Natural killer cell (primary cell): ENCODE data around the gene BFSP1. TPM values are rescaled to one million over a fixed set of nuclear protein-coding genes. Genes with fewer than 3 reads are reported as not detected.

Experiments
- ATAC-seq, 3 donors: fragments of 150-1000 bp in 2 of 3; fragments of 200-7000 bp in 1 of 3; cut with Tn5 transposase; 1 replicate in 1 of 3; 2 replicates in 2 of 3; pipeline ENCODE4 v1.10.0; 2021; ENCODE audit warnings: mild to moderate bottlenecking in 2 of 3, moderate library complexity in 2 of 3
- DNase-seq, 2 donors: peaks; one replicate each; pipeline versions ENCODE4 v3.0.0 to v3.0.0-alpha.2; 2013 to 2021; ENCODE audit warnings: mixed read lengths in 1 of 2
- H3K27ac ChIP-seq: one replicate; pipeline ENCODE4 v1.5.1; 2013; ENCODE audit warnings: mild to moderate bottlenecking, low read length
- H3K27me3 ChIP-seq: one replicate; pipeline ENCODE4 v1.6.1; 2013; ENCODE audit warnings: low read length; ENCODE audit not compliant: control insufficient read depth, insufficient read depth
- H3K36me3 ChIP-seq: one replicate; pipeline ENCODE4 v1.6.1; 2013; ENCODE audit warnings: low read length; ENCODE audit not compliant: control insufficient read depth, insufficient read depth
- H3K4me1 ChIP-seq: one replicate; pipeline ENCODE4 v1.6.1; 2013; ENCODE audit warnings: low read length; ENCODE audit not compliant: control insufficient read depth, insufficient read depth
- H3K4me3 ChIP-seq: one replicate; pipeline ENCODE4 v1.5.1; 2013; ENCODE audit warnings: low read length
- H3K9me3 ChIP-seq: one replicate; pipeline ENCODE4 v1.6.1; 2013; ENCODE audit warnings: low read length; ENCODE audit not compliant: control insufficient read depth, insufficient read depth
- H3K27ac Mint-ChIP-seq, 2 donors: one replicate each; pipeline ENCODE4 v1.8.0; 2022; ENCODE audit warnings: mild to moderate bottlenecking in 2 of 2, mixed read lengths in 2 of 2, moderate library complexity in 1 of 2
- H3K27me3 Mint-ChIP-seq, 2 donors: one replicate each; pipeline ENCODE4 v1.8.0; 2022; ENCODE audit warnings: low read depth in 2 of 2, mixed read lengths in 2 of 2
- H3K36me3 Mint-ChIP-seq: one replicate; pipeline ENCODE4 v1.8.0; 2022; ENCODE audit warnings: mixed read lengths
- H3K4me1 Mint-ChIP-seq, 2 donors: one replicate each; pipeline ENCODE4 v1.8.0; 2022; ENCODE audit warnings: mixed read lengths in 2 of 2
- H3K4me3 Mint-ChIP-seq: one replicate; pipeline ENCODE4 v1.8.0; 2022; ENCODE audit warnings: mild to moderate bottlenecking, moderate library complexity, mixed read lengths
- H3K9me3 Mint-ChIP-seq, 2 donors: one replicate each; pipeline ENCODE4 v1.8.0; 2022; ENCODE audit warnings: mixed read lengths in 2 of 2
- WGBS: methylation state at CpG from one replicate; pipeline ENCODE4 v1.1.7; 2013; ENCODE audit warnings: missing lambda C conversion rate; ENCODE audit not compliant: insufficient coverage; 5-methylcytosine and 5-hydroxymethylcytosine counted together
- intact Hi-C: fragments of 100-400 bp; cut with micrococcal nuclease; formaldehyde crosslinking; loops from one replicate; pipeline ENCODE4 v1.14.2; 2022
- total RNA-seq, 4 donors: library from RNA; stranded (reverse); fragments of 120-200 nt in 1 of 4; gene quantifications; one replicate each; pipeline versions ENCODE4 v1.2.3 to v1.2.4, GENCODE V29; 2013 to 2022
- TF ChIP-seq, protein P1 (sequence below): fragments of 200-600 bp; IDR thresholded peaks from one replicate; pipeline ENCODE4 v1.8.0; 2022; ENCODE audit warnings: antibody characterized with exemption

The BFSP1 gene
- total RNA-seq, 3 donors from 2014 or later (not counting 1 experiment from before 2014, with no cell fraction given) = 2.7 to 7.3 (median 3.7) TPM

DNA sequence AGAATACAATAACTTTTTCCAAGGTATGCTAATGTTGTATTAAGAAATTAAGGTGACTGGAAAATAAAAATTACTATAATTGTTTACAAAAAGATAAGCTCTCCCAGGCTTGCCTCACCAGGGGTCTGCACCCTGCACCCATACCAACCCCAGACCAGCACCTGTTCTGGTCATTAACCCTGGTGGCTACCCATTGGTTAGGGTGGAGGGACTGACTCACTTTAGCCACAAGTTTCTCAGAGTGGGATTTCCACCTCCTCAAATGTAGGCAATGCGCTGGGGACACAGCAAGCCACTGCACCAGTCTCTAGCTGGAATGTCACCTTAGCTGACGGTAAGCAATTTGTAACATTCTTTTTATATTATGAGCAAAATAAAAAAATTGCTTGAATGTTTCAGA lies 83.1 kb downstream of the BFSP1 start:
- Histone ChIP-seq H3K4me1 (no peaks in the 10 kb centered on the region), H3K4me3 (no peak overlapping the region), H3K27ac (no peak overlapping the region), H3K27me3 (no peaks in the 10 kb centered on the region), H3K9me3 (no peaks in the 10 kb centered on the region), H3K36me3 (no peaks in the 10 kb centered on the region)
- TF ChIP-seq, protein P1, sequence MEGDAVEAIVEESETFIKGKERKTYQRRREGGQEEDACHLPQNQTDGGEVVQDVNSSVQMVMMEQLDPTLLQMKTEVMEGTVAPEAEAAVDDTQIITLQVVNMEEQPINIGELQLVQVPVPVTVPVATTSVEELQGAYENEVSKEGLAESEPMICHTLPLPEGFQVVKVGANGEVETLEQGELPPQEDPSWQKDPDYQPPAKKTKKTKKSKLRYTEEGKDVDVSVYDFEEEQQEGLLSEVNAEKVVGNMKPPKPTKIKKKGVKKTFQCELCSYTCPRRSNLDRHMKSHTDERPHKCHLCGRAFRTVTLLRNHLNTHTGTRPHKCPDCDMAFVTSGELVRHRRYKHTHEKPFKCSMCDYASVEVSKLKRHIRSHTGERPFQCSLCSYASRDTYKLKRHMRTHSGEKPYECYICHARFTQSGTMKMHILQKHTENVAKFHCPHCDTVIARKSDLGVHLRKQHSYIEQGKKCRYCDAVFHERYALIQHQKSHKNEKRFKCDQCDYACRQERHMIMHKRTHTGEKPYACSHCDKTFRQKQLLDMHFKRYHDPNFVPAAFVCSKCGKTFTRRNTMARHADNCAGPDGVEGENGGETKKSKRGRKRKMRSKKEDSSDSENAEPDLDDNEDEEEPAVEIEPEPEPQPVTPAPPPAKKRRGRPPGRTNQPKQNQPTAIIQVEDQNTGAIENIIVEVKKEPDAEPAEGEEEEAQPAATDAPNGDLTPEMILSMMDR = no peak
- intact Hi-C loops = no loop called here
- no peaks in the 10 kb centered on the region for H3K9me3 Mint-ChIP-seq
- H3K27me3 Mint-ChIP-seq = peaks cover 18 to 42% of the 10 kb centered on the region in 2 donors
- no peak overlapping the region for H3K4me3 Mint-ChIP-seq
- 100% methylated on average over 2 of the region's 2 CpGs for WGBS
- no peaks in the 10 kb centered on the region for H3K4me1 Mint-ChIP-seq
- no peak for DNase-seq
- H3K27ac Mint-ChIP-seq = no peak overlapping the region
- no peak for ATAC-seq
- H3K36me3 Mint-ChIP-seq = no peaks in the 10 kb centered on the region

DNA sequence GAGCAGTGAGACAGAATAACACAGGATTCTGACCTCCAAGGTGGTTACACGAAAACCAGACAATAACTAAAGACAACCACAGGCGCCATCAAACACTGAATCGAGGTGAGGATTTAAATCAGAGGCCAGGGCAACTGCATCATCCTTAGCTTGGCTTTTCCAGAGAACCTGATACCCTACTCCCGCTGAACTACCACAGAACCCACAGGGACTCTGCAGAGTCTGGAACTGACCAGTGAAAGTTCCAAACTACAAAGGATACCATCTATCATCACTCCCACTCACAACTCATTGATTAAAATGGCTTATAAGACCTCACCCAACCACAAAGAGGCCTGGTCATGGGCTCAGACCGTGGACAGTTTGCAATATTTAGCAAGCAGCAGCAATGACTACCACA lies 85.0 kb downstream of the BFSP1 start:
- Histone ChIP-seq H3K9me3 (no peaks in the 10 kb centered on the region), H3K36me3 (no peaks in the 10 kb centered on the region), H3K4me3 (no peak overlapping the region), H3K27ac (no peak overlapping the region), H3K27me3 (no peaks in the 10 kb centered on the region), H3K4me1 (no peaks in the 10 kb centered on the region)
- ATAC-seq (no peak), DNase-seq (no peak)
- Mint-ChIP-seq H3K4me3 (no peak overlapping the region), H3K36me3 (no peaks in the 10 kb centered on the region), H3K9me3 (no peaks in the 10 kb centered on the region), H3K27ac (no peak overlapping the region), H3K27me3 (peaks cover 22 to 47% of the 10 kb centered on the region in 2 donors), H3K4me1 (no peaks in the 10 kb centered on the region)
- WGBS = 75% methylated on average over 5 of the region's 5 CpGs
- TF ChIP-seq, protein P1 = no peak
- intact Hi-C loops = no loop called here

- intact Hi-C loops = no loop called here
- H3K36me3 ChIP-seq = no peaks in the 10 kb centered on the region
- H3K27me3 ChIP-seq = no peaks in the 10 kb centered on the region
- ATAC-seq (no peak), DNase-seq (no peak)
- Mint-ChIP-seq H3K4me1 (no peaks in the 10 kb centered on the region), H3K36me3 (no peaks in the 10 kb centered on the region), H3K27me3 (peaks cover 25 to 45% of the 10 kb centered on the region in 2 donors), H3K4me3 (no peak overlapping the region), H3K27ac (no peak overlapping the region), H3K9me3 (no peaks in the 10 kb centered on the region)
- H3K4me3 ChIP-seq = no peak overlapping the region
- no peaks in the 10 kb centered on the region for H3K4me1 ChIP-seq
- no peaks in the 10 kb centered on the region for H3K9me3 ChIP-seq
- 86% methylated on average over 13 of the region's 13 CpGs for WGBS
- TF ChIP-seq, protein P1 = no peak
- no peak overlapping the region for H3K27ac ChIP-seq
These were observed 85.6 kb downstream of the BFSP1 start for GRCh38 chr20:17445543-17445942.

DNA sequence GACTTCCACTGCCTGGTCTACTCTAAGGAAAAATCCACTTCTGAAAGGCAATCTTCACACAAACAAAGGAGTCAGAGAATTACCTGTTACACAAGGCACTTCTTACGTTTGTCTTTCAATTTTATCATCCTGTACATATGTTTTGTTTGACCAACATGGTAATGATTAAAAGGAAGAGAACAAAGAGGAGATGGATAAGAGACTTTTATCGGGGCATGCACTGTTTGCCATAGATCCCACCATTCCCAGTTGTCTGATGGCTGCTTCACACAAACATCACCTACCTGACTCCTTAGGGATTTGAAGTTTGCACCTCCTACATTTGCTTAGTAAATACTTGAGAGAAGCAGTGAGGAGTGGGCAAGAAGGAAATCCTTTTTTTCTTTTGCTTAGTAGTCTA lies 87.1 kb downstream of the BFSP1 start:
- DNase-seq (no peak), ATAC-seq (no peak)
- H3K27ac ChIP-seq = no peak overlapping the region
- WGBS = no CpG with 5 or more reads among the region's 2 CpGs
- no peaks in the 10 kb centered on the region for H3K36me3 Mint-ChIP-seq
- no peaks in the 10 kb centered on the region for H3K36me3 ChIP-seq
- H3K9me3 Mint-ChIP-seq = no peaks in the 10 kb centered on the region
- H3K27ac Mint-ChIP-seq = no peak overlapping the region
- H3K4me3 Mint-ChIP-seq = no peak overlapping the region
- TF ChIP-seq, protein P1 = no peak
- no peaks in the 10 kb centered on the region for H3K4me1 ChIP-seq
- H3K4me3 ChIP-seq = no peak overlapping the region
- no peaks in the 10 kb centered on the region for H3K4me1 Mint-ChIP-seq
- no peaks in the 10 kb centered on the region for H3K9me3 ChIP-seq
- H3K27me3 ChIP-seq = no peaks in the 10 kb centered on the region
- H3K27me3 Mint-ChIP-seq = peaks cover 22 to 41% of the 10 kb centered on the region in 2 donors
- intact Hi-C loops = no loop called here
